Germinal center (tissue), 1 donor: ENCODE results near the gene EIF3F.
"Not testable (repeated sequence)": the region's sequence is repeated elsewhere in the genome, so short reads cannot be mapped to it uniquely, and the experiment has no call there.

Experiments used
- DNase-seq: peaks from one replicate; pipeline ENCODE4 v3.0.0; 2012; ENCODE audit warnings: mixed read lengths, low spot score

The EIF3F gene

GRCh38 chr11:7986768-7987559 is at the start of gene EIF3F:
EIF3F (plus strand) TSS chr11:7987337; CDS start chr11:7987353, 16 bp downstream.
- peak; percentile 95 for DNase-seq

- no peak for DNase-seq
These were observed 46.0 kb upstream of the EIF3F start for GRCh38 chr11:7941146-7941545.

GRCh38 chr11:7941608-7942007 is 45.5 kb upstream of the EIF3F start, which contains the start of gene OR10A3:
OR10A3 (minus strand) TSS chr11:7941708; CDS start chr11:7939520, 2,188 bp downstream.
- DNase-seq = no peak

- no peak for DNase-seq
These were observed 43.0 kb upstream of the EIF3F start for GRCh38 chr11:7944123-7944522.

GRCh38 chr11:7949934-7950333 is 37.2 kb upstream of the EIF3F start:
- no peak for DNase-seq

- no peak for DNase-seq
These were observed 31.9 kb upstream of the EIF3F start for GRCh38 chr11:7955191-7955590.

- DNase-seq = no peak
These were observed 22.9 kb upstream of the EIF3F start for GRCh38 chr11:7964261-7964660.

- no peak for DNase-seq
These were observed 22.3 kb upstream of the EIF3F start for GRCh38 chr11:7964873-7965272.

- no peak for DNase-seq
These were observed 21.8 kb upstream of the EIF3F start, which contains the start of gene NLRP10 for GRCh38 chr11:7965386-7965785. NLRP10 (minus strand) TSS chr11:7965447; CDS start chr11:7963495, 1,952 bp downstream.

- DNase-seq = no peak
These were observed 20.0 kb upstream of the EIF3F start for GRCh38 chr11:7967097-7967496.

- DNase-seq = no peak
These were observed 19.3 kb upstream of the EIF3F start for GRCh38 chr11:7967826-7968225.

GRCh38 chr11:7968686-7969085 is 18.5 kb upstream of the EIF3F start:
- DNase-seq = no peak

- DNase-seq = no peak
These were observed 17.1 kb upstream of the EIF3F start for GRCh38 chr11:7969756-7970646.

- no peak for DNase-seq
These were observed 15.3 kb upstream of the EIF3F start for GRCh38 chr11:7971846-7972245.

GRCh38 chr11:7973011-7973410 is 14.1 kb upstream of the EIF3F start:
- DNase-seq = no peak

GRCh38 chr11:7974668-7975067 is 12.5 kb upstream of the EIF3F start:
- DNase-seq = no peak

GRCh38 chr11:7977232-7977917 is 9.8 kb upstream of the EIF3F start:
- no peak for DNase-seq

- DNase-seq = no peak
These were observed 5.4 kb upstream of the EIF3F start for GRCh38 chr11:7981619-7982157.

GRCh38 chr11:7982582-7983119 is 4.5 kb upstream of the EIF3F start:
- no peak for DNase-seq

GRCh38 chr11:7983832-7984590 is 3.1 kb upstream of the EIF3F start:
- no peak for DNase-seq

- not testable (repeated sequence) for DNase-seq
These were observed 385 bp downstream of the EIF3F start for GRCh38 chr11:7987560-7987883.
